K562 treated with DMSO at 1 percent for 12 hours (cell line): ENCODE results near the gene ZNF121. TPM values are rescaled to one million over a fixed set of nuclear protein-coding genes. Genes with fewer than 3 reads are reported as not detected.

ENCODE experiments used
- total RNA-seq: library from RNA; unstranded; fragments of 300-600 nt; gene quantifications from 2 replicates; pipeline ENCODE4 v1.2.3, GENCODE V29; 2022; ENCODE audit not compliant: insufficient read depth

ZNF121 gene
- total RNA-seq, result 3.5 and 11.4 TPM in 2 replicates

DNA sequence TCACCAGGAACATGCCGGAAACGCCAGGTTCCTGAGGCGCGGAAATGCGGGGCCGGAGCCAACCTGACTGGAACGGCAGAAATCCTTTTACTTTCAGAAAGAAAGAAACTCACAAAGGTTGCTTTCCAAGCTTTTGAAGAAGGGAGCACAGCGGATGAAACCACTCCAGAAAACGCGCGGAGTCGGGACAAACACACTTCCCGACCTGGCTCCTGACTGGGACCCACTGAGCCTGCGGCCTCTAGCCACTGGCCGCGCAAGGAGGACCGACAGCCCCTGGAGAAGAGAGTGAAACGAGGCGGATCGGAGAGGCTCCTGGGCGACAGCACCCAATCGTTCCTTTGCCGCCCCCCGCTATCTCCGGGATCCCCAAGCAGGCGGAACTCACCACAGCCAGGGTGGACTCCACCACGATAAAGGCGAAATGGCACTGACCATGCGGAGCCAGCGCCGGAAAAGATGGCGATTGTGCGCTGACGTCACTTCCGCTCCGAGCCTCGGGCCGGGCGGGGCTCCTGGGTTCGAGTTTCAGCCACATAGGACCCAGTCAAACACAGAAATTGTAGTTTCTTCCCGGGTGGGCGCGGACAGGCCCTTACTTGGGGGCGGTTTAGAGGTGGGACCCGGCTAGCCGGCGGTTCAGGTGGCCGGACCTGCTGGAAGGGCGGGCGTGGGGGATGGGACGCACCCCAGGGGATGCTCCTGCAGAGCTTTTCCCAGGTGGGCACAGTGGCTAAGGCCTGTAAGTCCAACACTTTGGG is at the start of gene ZNF121:
TSS of gene ZNF121 (minus strand) at position 432 of the 761 bp plus-strand sequence. CDS start 16,407 bp downstream, outside the sequence.

DNA sequence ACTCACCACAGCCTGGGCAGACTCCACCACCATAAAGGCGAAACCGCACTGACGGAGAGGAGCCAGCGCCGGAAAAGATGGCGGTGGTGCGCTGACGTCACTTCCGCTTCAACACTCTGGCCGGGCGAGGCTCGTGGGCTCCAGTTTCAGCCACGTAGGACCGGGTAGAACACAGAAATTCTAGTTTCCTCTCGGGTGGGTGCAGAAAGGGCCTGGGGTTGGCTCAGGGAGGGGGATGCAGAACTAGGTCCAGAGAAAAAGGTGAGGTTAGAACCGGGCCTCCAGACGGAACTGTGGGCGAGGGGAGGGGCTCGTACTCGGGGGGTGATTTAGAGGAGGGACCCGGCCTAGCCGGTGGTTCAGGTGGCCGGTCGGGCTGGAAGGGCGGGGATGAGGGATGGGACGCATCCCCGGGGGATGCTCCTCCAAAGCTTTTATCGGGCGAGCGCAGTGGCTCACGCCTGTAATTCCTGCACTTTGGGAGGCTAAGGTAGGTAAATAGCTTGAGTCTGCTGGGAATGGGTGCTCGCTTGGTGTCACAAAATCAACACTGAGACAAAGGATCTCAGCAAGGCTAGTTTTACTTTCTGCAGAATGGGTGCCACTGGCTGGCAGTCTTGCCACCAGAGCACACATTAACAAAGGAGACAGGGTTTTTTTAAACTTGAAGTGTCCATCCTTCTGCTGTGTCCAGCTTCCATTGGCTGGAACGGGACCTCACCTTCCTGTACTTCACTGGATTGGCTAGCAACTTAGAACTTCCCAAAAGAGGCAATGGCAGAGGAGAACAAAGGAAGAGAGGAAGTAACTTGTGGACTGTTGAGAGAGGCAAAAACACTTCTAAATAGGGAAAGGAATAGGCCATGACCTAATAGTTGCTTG is 37.1 kb upstream of the ZNF121 start, which contains the start of gene ZNF561:
TSS of gene ZNF561 (minus strand) at position 77 of the 882 bp plus-strand sequence. CDS start 1,776 bp downstream, outside the sequence.

DNA sequence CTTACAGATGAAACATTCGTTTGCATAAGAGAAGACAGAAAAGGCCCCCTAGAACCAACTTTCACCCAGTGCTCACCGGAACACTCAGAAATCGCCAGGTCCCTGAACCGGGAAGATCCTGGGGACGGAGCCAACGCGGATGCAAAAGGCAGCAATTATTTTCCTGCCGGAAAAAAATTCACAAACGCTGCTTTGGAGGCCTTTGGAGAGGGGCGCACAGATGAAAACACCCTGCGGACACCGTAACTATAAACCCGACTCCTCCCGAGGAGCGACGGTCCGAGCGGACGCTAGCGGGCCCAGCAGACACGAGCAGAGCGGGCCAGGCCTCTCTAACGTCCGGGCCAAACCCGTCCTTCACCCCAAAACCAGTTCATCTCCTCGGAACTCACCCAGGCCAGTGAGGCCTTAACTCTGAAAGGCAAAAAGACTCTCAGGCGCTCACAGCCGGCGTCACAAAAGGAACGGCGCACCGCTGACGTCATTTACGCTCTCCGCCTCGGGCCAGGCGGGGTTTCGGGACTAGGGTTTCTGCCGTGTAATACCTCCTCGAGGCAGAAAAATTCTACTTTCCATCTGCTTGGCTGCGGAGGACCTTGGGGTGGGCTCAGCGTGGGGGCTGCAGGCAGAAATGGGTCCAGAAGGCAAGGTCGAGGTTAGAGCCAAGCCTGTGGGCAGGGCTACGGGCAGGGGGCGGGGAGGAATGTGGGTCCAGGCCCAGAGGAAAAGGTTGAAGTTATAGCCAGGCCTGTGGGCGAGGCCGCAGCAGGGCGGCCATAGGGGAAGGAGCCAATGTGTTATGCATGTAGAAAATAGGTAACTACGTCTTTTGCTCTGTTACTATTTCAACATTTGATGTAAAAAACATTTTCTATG is 45.9 kb downstream of the ZNF121 start, which contains the start of gene ZNF426:
TSS of gene ZNF426 (minus strand) at position 463 of the 876 bp plus-strand sequence. CDS start 2,413 bp downstream, outside the sequence.

Other genes with a start within 250 kb of the ZNF121 start
- 1.1 and 4.4 TPM in 2 replicates for gene ZNF177, start 221.5 kb downstream of the ZNF121 start, total RNA-seq
- gene ZNF266, start 148.9 kb downstream of the ZNF121 start, total RNA-seq, result 14.3 and 36.8 TPM in 2 replicates
- 0.53 TPM in 1 of 2 replicates, not detected in the other for gene ZNF560, start 85.9 kb downstream of the ZNF121 start, total RNA-seq
- gene ZNF426, start 45.9 kb downstream of the ZNF121 start, total RNA-seq, result 3.1 and 6.6 TPM in 2 replicates
- gene ZNF561, start 36.7 kb upstream of the ZNF121 start, total RNA-seq, result 4.9 and 23.0 TPM in 2 replicates
- 1.1 and 6.9 TPM in 2 replicates for gene ZNF562, start 90.6 kb upstream of the ZNF121 start, total RNA-seq
- 7.1 and 14.3 TPM in 2 replicates for gene ZNF846, start 184.2 kb upstream of the ZNF121 start, total RNA-seq
- 29.9 and 53.3 TPM in 2 replicates for gene FBXL12, start 234.6 kb upstream of the ZNF121 start, total RNA-seq
- 596 and 885 TPM in 2 replicates for gene UBL5, start 243.4 kb upstream of the ZNF121 start, total RNA-seq